Ureter (tissue), 1 donor: ENCODE data around the gene FUZ. TPM values are rescaled to one million over a fixed set of nuclear protein-coding genes. Genes with fewer than 3 reads are reported as not detected.

Source experiments
- DNase-seq: peaks from one replicate; pipeline ENCODE4 v3.0.0-alpha.2; 2020; ENCODE audit warnings: low spot score
- total RNA-seq: library from RNA; stranded (reverse); gene quantifications from one replicate; pipeline ENCODE4 v1.2.4, GENCODE V29; 2023
- donor health status: DM: yes; HTN: yes; CAD: no.

The FUZ gene
- total RNA-seq, 1 donor from 2014 or later: 13.0 TPM

DNA sequence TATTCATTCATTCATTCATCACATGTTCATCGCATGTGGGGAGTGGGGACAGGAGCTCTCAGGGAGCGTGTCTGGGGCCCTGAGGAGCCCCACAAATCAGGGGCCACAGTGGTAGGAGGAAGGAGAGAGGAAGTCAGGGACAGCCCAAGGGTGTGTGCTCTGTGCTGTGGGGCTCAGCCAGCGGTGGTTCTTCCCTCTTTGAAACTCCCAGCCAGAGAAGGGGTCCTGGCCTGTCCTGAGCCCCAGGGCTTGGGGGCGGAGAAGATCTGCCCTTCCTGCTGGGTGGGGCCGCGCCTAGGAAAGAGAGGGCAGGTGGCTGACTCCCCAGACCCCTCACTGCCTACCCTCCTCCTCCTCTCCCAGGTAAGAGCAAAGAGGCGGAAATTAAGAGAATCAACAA, 31.7 kb downstream of the FUZ start:
- no peak for DNase-seq

DNA sequence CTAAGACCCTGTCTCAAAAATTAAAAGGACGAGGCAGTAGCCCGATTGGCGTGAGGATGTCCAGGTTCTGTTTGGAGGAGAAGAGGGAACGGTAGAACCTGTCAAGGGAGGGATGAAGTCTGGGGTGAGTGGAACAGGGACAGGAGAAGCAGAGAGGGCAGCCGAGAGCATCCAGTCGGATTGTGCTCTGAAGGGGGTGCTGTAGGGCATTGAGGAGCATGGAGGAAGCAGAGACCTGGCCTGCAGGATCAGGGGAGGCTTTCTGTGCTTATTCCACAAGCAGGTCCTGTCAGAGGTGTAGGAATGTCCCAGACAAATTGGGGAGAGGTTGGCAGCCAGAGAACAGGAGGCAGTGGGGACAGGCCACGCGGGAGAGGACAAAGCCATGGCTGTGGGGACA, 32.2 kb downstream of the FUZ start:
- DNase-seq: no peak

DNA sequence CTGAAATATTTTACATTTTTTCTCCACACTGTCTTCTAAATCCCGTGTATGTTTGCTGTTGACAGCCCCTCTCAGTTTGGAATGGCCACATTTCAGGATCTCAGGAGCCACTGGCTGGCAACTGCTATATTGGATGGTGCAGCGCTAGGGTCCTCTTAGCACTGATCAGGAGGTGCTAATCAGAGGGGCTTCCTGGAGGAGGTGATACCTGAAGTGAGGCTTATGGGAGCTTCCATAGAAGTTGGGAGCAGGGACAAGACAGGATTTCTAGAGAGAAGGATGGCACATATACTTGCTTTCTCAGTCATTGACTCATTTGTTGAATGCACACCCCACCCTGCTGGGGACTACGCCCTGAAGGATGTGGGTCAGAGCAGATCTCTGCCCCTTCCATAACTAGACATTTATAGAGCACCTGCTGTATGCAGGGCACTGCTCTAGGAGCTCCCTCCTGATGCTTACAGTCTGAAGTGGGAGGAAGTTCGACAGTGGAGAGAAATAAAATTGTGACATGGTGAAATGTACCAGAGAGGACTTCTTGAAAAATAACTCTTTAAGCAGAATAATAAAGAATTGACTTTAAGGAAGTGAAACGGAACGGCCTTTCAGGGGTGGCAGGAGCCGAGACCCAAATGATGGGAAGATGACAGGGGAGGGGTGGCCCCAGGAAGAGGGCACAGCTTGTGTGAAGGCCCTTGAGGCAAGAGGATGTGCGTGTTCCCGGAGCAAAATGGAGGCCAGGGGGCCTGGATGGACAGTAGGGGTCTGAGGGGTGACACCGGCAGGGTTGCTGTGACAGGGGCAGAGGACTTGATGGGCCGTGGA, 33.1 kb downstream of the FUZ start:
- DNase-seq: no peak

DNA sequence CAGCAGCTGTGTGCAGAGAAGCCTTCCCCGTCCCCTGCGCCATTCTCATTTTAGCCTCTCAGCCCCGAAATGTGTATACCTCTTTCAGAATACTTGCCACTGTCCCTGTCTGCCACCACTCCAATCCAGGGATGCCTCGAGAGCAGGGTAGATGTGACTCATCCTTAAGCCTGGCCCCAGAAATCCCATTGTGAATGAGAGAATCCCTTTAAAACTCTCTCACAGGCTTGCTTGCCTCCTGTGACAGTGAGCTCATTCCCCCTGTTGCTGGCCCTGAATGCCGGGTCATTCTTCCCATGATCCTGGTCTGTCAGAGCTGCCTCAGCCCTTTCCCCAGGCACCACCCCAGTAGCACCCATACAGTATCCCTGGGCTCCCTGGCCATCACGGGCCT, 36.7 kb downstream of the FUZ start:
- no peak for DNase-seq

DNA sequence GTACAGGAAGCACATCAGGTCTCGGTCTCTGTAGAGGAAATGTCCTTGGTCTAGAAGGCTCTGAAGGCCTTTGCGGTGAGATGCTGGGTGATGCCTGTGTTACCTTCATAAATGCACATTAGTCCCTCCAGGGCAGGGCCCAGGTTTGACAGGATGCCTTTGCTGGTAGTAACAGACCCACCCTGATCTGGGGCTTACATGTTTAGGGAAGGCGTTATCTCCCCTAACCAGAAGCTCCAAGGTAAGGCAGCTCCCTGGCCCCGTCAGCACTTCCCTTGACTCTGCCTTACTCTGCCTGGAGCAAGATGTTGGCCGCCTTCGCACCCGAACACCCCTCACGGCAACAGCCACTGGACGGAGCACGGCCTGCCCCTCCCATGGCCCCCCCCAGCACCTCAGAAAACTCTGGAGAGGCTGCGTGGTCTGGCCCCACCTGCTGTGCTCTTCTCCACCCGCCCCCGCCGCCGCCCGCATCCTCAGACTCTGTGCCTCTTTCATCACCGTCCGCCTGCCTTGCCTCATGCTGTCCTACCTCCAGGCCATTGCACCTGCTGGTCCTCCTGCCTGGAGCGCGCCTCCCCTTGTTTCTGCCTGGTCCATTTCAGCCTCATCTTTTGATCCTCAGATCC, 37.2 kb downstream of the FUZ start:
- no peak for DNase-seq

DNA sequence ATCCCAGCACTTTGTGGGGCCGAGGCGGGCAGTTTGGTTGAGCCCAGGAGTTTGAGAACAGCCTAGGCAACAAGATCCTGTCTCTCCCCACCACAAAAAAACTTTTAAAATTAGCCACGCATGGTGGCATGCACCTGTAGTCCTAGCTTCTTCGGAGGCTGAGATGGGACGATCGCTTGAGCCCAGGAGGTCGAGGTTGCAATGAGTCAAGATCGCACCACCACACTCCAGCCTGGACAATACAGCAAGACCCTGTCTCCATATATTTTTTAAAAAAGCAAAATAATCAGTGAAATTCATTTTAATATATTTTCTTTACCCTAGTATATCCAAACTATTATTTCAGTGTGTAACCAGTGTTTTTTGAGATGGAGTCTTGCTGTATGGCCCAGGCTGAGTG, 38.1 kb downstream of the FUZ start:
- no peak for DNase-seq

DNA sequence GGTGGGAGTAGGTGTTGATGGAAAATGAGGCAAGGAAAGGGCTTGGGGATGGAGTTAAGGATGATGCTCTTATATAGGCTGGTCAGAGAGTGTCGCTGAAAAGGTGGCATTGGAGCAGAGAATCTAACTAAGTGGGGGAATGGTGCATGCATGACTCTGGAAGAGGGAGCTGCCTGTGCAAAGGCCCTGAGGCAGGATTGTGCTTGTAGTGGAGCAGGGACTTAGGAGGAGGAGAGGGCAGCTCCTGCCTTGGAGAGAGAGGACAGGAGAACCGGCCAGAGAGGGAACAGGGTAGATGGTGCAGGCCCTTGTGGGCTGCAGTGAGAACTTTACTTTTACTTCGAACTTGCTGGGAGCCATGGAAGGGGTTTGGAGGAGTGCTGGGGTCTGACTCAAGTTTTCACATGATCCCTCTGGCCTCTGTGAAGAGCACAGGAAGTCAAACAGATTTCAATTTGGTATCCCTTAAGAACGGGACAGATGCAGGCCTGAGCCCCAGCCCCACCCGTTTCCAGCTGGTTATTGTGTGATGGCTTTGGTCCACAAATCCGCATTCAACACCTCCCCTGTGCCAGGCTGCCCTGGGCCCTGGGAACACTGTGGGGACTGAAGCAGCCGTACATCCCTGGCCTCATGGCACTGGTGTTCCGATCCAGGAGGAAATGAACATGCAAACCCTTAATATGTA, 39.3 kb downstream of the FUZ start:
- DNase-seq: no peak

DNA sequence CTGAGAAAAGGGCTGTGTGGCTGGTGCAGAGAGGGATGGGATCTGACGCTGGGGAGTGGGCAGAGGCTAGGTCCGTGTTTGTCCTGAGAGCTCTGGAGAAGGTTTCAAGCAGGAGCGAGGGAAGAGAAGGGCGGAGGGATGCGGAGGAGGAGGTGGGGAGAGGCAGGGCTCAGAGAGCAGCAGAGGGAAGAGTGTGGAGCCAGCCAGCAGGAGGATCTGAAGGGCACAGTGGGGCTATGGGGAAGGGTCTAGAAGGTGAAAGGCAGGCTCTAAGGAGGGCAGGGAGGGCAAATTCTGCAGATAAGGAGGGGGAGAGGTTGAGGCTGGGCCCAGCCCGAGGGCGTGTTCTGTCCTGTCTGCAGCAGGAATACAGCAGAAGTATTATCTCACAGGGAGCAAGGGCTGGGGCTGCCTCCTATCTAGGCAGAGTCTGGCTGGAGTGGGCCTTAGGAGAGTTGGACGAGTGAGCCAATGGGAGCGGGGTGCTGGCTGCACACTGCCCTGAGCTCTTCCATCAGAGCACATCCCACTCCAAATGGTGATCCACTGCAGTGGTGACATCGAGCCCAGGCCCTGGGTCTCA, 40.2 kb downstream of the FUZ start:
- DNase-seq: no peak

DNA sequence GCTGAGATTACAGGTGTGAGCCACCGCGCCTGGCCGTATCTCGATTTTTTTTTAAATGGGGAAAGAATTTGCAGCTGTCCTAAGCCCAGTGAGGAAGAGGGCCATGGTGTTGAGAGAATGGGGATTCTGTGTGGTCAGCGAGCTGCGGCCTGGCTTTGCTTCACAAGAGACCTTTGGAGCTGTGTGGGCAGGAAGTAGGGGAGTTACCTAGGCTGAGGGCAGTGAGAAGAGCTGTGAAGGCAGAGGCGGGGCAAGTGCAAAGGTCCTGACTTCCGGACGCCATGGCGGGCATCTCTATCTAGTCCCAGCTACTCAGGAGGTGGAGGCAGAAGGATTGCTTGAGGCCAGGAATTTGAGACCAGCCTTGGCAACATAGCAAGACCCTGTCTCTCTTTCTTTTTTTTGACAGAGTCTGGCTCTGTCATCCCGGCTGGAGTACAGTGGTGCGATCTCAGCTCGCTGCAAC, 41.4 kb downstream of the FUZ start:
- no peak for DNase-seq

DNA sequence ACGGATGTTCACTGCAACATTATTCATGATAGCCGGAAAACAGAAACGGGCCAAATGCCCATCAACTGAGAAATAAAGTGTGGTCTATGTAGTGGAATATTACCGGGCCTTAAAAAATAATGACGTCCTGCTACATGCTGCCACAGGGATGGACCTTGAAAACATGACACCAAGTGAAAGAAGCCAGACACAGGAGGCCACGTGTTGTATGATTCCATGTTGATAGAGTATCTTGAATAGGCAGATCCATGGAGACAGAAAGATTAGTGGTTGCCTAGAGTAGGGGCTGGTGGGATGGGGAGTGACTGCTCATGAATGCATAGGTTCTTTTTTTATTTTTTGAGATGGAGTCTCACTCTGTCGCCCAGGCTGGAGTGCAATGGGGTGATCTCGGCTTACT, 42.6 kb downstream of the FUZ start:
- no peak for DNase-seq

DNA sequence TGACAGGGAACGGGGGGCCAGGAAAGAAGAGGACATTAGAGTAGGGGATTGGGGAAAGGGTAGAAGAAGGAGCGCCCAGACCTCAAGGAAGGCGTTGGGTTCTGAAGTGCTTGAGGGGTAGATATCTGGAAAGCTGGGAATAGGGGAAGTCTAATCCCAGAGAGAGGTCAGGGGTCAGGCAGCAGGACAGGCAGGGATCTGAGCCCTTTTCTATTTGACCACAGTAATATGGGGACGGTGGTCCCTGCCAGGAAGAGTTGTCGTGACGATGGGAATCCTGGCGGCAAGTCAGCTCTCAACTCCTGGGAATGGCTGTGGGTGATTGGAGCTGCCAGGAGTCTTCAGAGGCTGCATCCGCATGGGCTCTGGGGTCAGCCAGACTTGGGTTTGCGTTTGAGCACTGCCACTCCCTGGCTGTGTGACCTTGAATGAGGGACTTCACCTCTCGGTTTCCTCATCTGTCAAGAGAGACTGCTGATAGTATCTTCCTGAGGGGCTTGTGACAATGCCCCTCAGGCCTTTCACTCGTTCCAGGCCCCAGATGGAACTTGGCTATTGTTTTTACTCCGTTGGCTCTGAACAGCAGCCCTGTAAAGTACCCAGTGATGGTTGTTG, 45.0 kb downstream of the FUZ start:
- DNase-seq: no peak

DNA sequence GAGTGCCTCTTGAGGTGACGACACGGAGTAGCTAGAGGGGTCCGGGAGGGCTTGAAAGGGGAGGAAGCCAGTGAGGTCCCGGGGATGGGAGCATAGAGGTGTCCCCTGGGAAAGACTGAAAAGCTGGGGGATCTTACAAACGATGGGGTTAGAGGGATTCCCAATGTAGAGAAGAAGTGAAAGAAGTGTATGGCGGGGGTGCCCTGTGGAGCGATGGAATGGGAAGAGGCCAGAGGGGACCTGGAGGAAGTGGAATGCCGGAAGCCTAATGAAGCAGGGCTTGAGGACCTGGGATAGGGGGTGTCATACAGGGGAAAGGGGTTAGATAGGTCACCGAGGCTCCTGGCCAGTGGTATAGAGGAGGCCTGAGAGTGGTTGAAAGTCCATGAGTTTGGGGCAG, 45.7 kb downstream of the FUZ start:
- DNase-seq: no peak

DNA sequence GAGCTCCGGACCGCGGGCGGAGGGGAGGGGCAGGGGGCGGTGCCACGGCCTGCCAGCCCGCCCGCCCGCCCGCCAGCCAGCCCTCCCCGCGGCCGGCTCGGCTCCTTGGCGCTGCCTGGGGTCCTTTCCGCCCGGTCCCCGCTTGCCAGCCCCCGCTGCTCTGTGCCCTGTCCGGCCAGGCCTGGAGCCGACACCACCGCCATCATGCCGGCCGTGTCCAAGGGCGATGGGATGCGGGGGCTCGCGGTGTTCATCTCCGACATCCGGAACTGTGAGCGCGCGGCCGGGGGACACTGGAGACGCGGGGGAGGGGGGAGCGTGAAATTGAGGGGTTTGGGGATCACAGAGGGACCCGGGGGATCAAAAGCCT, 46.2 kb downstream of the FUZ start, which contains the start of gene AP2A1:
AP2A1 (plus strand) TSS at position 72 of the 370 bp plus-strand sequence; CDS start at position 205, 133 bp downstream.
- DNase-seq: no peak

DNA sequence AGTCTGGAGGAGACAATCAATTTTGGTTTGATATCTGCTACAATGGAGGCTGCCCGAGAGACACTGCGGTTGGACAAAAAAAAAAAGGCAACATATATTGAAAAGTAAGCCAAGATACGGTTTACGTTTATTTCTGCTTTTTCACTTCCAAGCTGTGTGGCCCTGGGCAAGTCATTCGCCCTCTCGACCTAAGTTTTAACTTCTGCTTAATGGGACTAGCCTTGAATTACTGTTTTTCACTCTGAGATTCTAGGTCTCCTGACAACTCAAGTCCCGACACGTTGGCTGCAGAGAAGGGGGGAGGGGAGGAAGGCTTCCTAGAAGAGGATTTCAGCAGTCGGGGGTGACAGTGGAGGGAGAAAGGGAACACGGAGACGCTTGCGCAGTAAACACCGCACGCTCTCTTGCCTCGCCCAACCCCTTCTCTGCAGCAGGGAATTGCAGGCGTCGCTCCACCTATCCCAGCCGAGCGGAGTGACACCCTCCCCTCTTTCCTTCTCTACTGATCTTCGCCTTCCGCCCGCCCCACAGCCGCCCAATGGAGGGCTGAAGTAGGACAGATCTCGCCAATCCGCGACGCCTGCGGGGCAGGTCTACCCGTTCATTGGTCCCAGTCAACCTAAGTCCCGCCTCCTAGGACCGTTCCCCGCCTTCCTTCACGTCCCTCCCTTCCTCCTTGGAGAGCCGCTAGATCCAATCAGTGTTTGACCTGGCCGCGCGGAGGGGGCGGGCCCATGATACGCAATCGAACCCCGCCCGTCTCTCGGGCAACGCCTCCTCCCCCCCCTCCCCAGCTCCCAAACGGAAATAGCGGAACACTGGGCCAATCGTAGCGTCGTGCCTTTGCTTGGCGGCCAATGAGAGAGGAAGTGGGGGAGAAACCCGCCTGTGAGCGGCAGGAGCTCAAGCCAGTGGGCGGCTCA, 46.8 kb downstream of the FUZ start:
- DNase-seq: peak; percentile 100

DNA sequence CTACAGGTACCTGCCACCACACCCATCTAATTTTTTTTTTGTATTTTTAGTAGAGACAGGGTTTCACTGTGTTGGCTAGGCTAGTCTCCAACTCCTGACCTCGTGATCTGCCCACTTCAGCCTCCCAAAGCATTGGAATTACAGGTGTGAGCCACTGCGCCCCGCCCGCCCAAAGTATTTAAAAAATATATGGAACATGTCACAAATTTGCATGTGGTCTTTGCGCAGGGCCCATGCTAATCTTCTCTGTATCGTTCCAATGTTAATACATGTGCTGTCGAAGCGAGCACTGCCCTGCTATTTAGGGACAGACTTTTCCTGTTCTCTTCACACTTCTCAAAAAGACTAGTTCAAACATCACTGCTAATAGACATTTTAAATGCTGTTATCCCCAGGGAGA, 48.8 kb downstream of the FUZ start:
- no peak for DNase-seq

DNA sequence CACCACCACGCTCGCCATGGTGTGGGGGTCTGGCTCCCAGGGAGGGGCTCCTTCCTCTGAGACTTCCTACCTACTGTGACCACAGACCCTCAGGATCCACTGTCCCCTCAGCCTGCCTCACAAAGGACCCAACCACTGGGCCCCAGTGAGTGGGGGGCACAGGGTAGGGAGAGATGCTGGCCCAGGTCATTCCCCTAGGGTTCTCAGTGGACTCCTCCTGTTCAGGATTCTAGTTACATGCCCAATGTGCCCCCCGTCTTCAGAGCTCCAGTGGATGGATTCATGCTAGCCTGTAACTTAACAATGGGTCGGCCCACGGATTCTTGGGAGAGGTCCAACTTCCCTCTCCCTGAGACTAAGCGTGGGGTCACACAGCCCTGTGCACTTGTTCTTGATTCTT, 49.9 kb downstream of the FUZ start, which contains the start of gene TSKS:
TSKS (minus strand) TSS at position 77 of the 400 bp plus-strand sequence; CDS start at position 18, 59 bp downstream.
- DNase-seq: no peak

DNA sequence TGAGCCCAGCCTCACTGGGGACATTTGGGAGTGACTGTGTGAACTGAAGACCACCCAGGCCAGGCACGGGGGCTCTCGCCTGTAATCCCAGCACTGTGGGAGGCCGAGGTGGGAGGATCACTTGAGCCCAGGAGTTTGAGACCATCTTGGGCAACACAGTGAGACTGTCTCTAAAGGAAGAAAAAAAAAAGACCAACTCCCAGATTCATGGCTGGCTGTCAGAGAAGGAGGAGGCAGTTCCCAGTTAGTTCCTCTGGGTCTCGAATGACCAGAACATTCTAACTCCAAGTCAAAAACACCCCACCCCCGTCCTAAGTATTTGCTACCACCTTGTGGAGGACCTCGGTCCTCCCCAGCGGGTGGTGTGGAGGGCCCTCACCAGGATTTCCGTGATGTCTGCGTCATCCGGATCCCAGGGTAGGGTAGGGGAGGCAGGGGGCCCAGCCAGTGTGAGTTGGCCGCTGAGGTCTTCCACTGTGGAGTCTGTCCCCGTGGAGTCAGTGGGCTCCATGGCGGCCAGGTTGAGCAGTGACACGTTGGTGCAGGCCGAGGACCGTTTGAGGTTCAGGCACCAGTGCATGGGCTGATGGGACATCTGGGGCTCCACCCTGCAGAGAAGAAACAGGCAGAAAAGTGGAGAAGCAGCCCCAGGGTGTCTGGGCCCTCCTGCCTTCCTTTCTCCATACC, 51.3 kb downstream of the FUZ start:
- DNase-seq: no peak

DNA sequence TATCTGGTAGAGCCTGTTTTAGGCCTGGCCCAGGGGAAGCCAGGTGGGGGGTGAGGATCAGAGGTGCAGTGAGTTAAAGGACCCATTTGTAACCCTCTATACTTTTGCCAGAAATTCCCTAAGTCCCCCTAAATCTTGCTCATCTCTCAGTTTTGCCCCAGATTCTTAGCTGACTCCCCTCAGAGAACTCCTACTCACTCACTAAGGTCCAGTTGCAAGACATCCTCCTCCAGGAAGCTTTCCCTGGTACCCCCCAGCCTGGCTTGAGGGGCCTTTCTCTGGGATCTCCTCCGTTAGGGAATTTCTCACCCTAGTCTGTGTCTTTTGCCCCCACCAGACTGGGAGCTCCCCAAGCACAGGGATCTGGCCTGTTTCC, 51.9 kb downstream of the FUZ start:
- DNase-seq: no peak

DNA sequence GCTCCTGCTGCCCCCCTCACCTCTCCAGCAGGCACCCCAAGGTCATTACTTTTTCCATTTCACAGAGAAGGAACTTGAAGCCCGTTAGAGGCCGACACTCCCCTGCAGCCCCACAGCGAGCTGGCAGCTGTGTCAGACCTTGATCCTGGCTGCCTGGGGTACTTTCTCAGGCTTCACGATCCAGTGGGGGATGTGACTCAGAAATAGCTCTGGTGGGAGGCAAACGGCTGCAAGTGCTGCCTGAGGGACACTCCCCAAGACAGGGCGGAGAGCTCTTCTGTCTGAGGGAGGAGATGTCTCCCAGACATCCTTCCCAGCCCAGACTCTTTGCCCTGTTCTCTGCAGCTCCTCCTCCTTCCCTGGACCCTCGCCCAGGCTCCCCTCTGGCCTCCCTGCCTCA, 54.8 kb downstream of the FUZ start:
- no peak for DNase-seq
